SHP77 treated with DMSO at 0.1 percent for 48 hours (cell line): ENCODE measurements around the gene SKAP1.
"Not testable (repeated sequence)": the region's sequence is repeated elsewhere in the genome, so short reads cannot be mapped to it uniquely, and the experiment has no call there.

Experiments
- DNase-seq: peaks from one replicate; lab custom pipeline; 2025; lab: John Stamatoyannopoulos, UW

SKAP1 gene

DNA sequence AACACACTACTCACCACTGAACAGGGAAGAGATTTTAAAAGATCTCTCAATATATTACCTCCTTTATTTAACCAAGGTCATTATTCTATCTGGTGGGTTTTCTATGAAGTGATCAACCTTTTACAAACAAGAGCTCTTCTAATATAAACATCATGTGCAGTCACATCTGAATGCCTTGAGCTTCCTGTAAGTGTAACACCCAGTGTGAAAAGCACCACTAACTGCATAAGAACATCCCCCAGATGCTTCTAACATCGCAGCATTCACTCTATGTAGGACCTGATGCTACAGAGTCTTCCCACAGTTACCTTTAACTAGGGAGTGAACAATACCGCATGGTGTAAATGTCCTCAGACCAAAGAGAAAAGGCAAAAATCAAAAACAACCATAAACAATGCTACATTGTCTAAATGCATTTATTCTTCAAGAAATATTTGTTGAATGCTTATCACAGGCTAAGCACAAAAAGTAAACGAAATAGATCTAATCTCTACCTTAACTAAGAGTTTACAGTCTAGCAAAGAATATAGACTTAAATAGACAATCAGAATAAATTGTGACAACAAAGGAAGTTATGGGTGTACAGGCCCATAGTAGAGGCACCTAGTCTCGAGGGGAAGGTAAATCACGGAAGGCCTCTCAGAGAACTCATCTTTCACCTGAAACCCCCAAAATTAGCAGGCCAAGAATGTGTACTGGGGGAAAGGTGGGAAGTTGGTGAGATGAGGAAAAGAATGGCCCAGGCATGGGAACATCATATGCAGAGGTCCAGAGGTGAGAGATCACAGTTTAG is 16.2 kb downstream of the SKAP1 start:
- no peak for DNase-seq

DNA sequence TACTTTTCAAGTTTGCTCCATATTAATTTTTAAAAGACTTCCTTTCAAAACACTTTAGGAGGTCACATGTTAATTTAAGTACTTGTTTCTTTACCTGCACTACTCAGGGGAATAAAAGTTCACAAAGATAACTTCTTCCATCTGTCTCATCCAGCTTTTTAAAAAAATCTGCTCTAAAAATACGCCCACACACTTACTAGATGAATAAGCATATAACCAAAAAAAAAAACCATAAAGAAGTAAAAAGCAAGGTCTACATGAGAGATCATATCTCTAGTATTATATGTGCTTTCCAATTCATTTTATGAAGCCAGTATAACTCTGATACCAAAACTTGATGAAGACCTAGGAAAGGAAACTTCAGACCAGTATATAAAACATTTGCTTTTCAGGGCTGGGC is 17.2 kb downstream of the SKAP1 start:
- DNase-seq: no peak

DNA sequence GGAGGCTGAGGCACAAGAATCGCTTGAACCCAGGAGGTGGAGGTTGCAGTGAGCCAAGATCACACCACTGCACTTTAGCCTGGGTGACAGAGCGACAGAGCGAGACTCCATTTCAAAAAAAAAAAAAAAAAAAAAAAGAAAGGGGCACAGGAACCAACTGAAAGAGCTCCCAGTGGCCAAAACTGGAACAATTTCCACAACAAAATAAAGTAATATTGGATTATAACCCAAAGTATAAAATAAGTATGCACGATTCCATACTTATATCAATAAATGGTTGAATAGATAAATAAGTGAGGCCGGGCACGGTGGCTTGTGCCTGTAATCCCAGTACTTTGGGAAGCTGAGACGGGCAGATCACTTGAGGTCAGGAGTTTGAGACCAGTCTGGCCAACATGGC is 19.2 kb downstream of the SKAP1 start:
- DNase-seq: not testable (repeated sequence)

DNA sequence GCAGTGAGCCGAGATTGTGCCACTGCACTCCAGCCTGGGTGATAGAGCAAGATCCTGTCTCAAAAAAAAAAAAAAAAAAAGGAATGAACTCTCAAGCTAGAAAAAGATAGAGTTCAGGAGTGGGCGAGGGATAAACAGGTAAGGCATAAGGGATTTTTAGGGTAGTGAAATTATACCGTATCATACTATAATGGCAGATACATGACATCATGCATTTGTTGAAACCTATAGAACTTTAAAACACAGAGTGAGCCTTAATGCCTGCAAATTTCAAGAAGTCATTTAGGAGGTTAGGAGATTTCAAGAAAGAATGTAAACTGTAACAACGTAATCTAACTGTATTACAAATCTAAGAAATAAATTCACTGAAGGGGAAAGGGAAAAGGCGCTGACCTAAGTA is 20.4 kb downstream of the SKAP1 start:
- no peak for DNase-seq

DNA sequence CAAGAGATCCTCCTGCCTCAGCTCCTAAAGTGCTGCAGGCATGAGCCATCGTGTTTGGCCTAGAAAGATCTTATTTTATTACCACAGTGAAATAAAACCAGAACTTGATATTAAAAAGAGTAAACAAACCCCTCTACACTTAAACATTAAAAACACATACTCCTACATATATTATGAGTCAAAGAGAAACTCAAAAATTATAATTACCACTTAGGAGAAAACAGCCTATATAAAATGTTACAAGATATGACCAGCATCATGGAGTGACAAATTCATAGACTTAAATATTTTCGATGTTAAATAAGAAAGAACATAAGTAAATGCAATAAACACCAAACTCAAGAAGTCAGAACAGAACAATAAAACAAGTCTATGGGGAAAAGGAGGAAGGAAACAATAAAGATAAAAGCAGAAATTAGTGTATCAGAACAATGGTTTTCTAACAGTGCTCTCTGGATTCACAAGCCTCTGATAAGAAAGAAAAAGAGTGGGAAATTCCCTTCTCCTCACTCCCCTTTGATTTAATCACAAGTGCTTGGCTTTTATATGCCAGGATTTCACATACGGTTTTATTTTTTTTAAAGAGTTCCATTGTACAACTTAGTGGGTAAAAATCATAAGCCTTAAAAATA is 23.0 kb downstream of the SKAP1 start:
- DNase-seq: no peak

DNA sequence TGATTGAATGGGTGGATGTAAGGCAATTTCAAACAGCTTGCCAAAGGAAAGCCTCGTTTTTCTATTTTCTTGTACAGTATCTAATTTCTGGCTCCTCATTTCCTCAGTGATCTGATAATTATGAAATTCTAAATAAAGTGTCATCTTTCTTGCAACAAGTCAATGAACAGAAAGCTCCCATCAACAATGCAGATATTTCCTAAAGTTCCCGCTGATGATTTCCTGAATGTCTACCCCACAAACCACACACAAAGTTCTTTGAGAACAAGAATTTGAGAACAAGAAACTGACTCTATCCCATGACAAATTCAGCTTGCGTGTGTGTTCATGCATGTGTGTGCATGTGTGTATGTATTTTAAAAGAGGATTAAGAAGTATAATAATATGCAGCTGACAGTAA is 35.2 kb downstream of the SKAP1 start:
- DNase-seq: no peak

DNA sequence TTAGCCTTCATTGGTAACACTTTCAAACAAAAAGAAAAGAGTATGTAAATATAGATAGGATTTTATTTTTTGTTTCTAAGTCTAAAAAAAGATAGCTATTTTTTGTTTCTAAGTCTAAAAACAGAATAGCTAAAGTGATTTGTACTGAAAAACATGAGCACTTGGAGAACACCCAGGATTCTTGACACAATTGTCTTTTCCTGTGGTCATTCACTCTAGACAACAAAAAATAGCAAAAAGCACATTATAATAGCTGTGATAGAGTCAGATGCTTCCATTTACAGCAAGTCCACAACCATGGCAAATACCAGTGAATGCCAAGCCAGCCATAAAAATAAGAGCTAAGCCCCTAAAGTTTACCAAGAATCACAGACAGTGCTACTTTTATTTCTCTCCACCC is 36.7 kb downstream of the SKAP1 start:
- DNase-seq: no peak

DNA sequence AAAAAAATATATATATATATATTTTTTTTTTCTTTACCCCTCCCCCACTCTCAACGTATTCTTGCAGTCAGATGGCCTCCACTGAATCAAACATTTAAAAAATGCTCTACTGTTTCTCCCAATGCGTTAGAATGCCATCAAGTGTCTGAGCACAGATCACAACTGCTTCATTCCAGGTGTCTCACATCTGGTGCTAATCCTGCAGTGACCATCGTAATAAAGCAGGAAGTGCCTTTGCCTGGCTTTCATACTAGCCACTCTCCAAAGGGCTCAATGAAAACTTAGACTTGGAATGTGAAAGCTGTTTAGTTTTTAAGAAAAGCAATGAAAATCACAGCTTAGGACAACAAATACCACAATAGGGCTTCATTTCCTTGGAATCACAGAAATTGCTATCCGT is 37.2 kb downstream of the SKAP1 start:
- DNase-seq: no peak

DNA sequence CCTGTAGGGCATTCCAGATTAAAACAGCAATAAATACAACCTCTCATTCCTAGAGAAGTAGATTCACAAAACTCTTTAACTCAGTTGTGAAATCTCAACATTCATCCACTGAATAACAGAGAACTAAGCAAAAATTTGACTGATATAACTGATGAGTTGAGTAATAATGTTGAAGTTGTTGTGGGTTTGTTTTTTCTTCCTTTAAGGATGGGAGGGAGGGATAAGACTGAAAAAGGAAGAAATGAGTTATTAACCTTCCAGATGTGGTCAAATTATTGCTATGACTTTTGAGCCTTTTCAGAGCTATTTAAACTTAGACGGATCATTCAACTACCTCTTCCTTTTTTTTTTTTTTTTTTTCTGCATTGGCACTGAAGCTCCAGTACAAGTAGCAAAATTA is 38.6 kb downstream of the SKAP1 start:
- DNase-seq: no peak

DNA sequence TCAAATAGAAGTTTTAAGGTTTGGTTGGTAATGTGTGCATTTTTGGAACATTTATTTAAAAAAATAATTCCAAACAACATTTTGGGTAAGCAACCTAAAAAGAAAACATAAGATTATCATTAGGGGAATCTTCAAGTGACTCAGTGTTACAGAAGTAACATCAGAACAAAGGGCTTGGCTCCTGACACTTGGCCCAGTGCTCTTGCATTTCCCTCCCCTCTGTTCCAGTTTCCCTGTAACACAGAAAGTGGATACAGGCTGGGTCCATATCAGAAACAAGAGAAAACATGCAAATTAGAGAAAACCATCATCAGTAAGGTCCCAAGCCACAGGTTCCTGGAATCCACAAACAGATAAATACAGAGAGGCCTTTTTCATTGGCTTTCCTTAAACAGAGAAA is 40.1 kb downstream of the SKAP1 start:
- DNase-seq: no peak

DNA sequence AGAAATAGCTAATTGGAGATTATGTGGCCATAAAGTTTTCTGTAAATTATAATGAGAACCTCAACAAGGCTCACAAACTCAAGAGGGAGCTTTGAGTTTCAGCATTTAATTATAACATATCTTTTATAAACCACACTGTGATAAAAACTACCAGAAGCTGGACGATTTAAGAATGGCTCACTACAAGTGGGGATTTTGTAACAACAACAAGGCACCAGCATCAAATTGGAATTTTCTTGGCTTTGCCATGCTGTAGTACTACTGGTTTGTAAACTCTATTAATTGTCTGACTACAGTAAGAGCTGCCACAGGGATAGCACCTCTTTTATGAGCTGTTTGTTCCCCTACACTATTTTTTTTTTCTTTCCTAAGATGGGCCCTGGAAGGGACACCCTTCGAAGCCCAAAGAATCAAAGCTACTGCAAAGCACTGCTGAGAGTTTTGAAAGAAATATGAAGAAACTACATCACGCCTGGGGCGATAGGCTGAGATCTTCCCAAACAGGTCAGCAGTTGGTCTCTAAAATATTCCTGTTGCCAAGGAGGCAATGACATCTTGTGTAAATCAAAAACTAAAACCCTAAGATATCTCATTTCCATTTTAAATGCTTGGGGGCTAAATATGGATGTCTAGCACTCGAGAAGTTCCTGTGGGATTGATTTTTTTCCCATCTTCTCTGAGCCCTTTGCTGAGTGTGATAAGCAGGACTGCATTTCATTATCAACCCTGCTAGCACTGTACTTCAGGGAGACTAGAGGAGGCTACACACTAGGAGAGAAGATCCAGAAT is 40.9 kb downstream of the SKAP1 start:
- no peak for DNase-seq

DNA sequence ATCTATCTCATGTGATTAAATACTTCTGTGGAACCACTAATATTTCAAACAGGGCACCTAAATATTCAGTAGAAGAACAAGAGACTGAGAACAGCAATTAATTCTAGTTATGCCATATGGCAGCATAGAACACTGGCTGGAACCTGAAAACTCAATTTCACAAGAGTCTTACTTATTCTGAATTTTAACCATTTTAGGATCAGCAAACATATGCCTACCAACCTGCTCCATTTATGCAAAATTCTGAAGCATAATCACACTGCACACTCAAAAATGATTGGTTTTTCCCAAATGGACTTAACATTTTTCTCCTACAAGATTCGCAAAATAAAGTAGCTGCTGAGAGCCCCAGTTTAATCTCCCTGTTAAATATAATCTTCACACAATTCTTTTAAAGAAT is 43.2 kb downstream of the SKAP1 start:
- DNase-seq: no peak

DNA sequence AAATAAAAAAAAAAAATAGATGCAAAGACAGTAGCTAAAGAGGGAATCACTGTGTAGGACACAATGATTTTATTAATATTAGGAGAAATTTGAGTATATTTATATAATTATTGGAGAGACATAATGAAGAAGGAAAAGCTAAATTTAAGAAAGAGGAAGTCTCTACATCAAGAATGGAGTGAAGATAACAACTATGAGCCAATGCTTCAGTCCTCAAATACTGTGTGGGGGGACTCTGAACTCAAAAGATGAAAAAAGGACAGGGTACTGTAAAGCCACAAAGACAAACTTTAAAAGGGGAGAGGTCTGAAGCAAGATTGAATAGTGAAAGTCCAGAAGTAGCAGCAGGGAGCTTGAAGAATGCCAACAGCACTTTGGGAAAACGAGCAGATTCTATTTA is 44.7 kb downstream of the SKAP1 start:
- DNase-seq: no peak

DNA sequence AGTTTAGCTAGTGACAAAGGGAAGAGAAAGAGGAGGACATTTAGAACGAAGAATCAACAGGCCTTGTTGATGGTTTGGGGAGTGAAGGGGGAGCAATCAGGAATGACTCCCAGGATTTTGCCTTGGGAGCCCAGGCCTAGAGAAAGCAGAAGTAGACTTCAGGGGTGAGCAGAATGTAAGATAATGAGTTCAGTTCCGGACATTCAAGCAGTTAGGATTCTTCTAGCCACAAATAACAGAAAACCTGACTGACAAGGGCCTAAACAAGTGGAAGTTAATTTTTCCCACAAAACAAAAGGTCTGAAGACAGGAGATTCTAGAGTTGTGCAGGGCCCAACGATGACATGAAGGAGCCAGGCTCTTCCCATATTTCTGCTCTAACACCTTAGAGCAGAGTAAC is 45.9 kb downstream of the SKAP1 start:
- DNase-seq: no peak

DNA sequence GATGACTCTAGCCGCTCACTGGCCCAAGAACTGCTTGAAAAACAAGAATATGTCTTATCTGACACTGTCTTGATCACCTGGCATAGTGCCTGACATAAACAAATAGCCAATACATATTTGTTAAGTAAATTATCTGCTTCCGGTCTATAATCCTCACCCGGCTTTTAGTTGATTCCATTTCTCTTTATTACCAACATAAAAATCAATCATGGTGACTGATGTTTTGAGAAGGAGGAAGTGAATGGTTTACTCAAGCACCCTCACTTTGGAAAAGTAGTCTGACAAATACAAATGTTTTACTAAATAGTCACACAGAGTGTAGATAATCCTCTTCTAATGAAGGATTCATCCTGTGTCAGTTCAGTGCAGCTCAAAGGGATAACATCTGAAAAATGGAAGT is 47.0 kb downstream of the SKAP1 start:
- no peak for DNase-seq

DNA sequence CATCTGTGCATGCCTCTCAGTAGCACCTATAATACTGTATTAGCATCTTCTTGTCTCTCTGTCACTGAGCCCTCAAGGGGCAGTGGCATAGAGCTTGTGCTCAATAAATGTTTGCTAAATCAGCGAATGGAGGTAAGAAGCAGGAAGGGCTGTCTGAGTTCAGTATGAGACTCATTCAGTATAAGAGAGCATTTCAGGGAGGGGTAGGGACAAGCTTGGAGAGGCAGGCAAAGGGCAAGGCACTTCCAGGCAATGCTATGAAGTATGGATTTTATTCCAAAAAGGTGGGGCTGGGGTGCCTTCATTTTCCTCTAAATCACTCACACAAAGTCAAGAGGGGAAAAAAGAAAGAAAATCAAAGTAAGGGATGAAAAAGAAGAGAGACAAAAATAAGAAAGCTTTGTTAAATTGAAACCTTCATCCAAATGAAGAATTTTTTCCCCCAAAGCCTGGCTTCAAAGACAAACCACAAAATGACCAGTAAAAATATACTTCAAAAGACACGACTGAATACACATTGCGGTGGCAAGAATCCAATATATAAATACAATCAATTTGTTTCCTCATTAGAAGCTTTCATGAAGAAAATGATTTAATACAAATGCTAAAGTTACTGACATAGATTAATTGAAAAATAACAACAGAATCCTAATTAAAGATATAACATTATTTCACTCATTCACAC is 51.2 kb downstream of the SKAP1 start:
- DNase-seq: no peak

DNA sequence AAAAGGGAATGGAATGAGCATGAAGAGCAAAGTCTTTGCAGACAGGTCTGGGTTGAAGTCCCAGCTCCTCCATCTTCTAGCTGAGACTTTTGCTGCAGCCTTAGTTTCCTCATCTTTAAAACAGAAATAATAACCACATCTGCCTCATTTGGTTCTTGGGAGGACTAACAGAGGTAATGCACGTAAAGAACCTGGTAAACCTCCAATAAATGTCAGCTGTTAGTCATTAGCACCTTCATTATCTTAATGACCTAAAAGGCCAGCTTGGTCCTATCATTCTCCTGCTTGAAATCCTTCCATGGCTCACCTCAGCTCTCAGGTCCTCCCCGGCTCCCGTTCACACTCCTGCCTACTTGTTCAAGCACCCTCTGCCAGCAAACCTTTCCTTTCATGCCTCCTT is 51.8 kb downstream of the SKAP1 start:
- DNase-seq: no peak

DNA sequence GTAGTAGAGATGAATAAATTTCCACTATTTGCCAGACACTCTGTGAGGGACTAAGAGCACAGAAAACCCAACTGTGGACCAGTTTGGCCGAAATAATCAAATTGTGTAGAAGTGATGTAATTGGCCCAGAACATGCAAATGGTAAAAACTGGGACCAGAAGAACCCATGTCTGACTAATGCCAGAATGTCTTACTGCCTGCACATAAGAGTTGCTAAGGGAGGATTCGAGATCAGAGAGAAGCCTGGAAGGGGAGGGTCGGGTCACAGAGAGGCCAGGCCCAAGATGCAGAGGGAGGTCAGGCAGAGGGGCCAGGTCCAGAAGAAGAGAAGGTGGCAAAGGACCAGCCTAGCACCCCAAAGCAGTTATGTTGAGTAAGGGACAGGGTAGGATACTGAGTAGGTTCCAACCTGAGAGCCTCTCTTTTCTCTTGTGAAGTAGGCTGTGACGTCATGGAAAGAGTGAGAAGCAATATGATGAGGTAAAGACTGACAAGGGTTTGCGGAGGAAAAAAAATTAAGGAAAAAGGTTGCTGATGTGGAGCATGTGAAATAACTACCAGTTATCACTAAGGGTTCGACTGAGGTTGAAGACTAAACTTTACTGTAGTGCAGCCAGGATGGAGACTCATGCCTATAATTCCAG is 53.2 kb downstream of the SKAP1 start:
- no peak for DNase-seq

DNA sequence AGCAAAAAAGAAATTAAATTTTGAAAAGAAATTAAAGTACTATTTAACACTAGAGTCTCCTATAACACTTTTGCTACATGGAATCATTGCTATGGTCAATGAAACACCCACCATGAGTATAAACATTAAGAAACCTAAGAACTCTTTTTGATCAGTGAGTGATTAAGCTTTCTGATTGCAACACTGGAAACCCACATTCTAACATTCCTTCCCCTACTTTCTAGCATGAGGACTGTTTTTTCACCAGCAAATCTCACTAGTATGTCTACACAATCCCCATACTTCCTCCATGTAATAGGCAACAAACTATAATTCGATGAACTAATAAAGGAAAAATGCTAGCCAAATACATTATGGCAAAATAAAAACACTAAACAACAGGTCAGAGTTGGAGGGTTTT is 54.7 kb downstream of the SKAP1 start:
- DNase-seq: no peak

DNA sequence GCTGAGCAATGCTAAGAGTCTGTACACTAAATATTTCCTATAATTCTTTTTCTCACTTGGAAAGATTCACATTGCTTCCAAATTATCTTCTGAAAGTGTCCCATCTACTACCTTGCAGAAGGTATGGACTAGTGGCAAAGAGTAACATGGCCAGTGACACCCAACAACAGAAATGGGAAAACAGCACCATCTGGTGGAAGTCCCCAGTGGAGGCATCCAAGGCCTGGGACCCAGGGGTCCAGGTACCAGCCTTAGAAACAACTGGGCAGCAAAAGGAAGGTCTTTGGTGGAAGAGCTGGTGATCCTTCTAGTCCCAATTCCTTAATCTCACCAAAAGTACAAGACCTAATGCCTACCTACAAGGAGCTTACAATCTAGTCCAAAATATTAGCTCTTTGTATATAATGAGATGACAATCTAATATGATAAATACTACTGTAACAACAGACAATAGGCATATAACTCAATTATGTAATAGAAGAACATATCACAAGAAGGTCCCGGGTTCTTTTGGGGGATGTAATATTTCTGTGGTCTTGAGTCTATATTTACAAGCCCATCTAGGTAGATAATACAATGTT is 55.3 kb downstream of the SKAP1 start:
- DNase-seq: peak; percentile 67

DNA sequence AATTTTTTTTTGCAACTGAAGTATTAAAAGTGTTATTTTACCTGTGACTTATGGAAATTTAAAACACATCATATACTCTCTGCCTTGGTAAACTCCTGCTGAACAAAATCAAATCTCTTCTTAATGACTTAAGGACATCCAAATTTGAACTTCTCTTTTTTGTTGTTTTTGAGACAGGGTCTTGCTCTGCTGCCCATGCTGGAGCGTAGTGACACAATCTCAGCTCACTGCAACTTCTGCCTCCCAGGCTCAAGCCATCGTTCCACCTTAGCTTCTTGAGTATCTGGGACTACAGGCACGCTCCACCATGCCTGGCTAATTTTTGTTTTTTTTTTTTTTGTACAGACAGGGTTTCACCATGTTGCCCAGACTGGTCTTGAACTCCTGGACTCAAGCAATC is 56.1 kb downstream of the SKAP1 start:
- DNase-seq: no peak
